ENCODE measurements around the gene LCN10.

- TF ChIP-seq POLR2AphosphoS5 (IDR thresholded peaks at IDR 0.05), result no peak
- TF ChIP-seq POLR2A (IDR thresholded peaks at IDR 0.05), result no peak
- no peak for TF ChIP-seq CTCF (IDR thresholded peaks at IDR 0.05)
- no peak for TF ChIP-seq EP300 (IDR thresholded peaks at IDR 0.05; ENCODE audit: low read depth)
Observed at GRCh38 chr9:136759001-136759400, 16.3 kb upstream of the LCN10 start.

Measured in transverse colon (tissue), 4 donors.